Esophagus squamous epithelium (tissue), 4 donors: ENCODE results near the gene PLGRKT.

Source experiments
- CTCF ChIP-seq, 6 experiments: fragments of 450-650 bp in 4 of 6; fragments of 200-600 bp in 2 of 6; sonication (generic) in 2 of 6; IDR thresholded peaks; one replicate each; pipeline ENCODE4 v1.5.1; 2016 to 2019; ENCODE audit warnings: antibody characterized with exemption in 6 of 6, mild to moderate bottlenecking in 4 of 6, moderate library complexity in 4 of 6
- POLR2A ChIP-seq, 4 donors: fragments of 450-650 bp; IDR thresholded peaks; one replicate each; pipeline ENCODE4 v1.6.1; 2017; ENCODE audit warnings: antibody characterized with exemption in 4 of 4, mild to moderate bottlenecking in 4 of 4, moderate library complexity in 3 of 4

DNA sequence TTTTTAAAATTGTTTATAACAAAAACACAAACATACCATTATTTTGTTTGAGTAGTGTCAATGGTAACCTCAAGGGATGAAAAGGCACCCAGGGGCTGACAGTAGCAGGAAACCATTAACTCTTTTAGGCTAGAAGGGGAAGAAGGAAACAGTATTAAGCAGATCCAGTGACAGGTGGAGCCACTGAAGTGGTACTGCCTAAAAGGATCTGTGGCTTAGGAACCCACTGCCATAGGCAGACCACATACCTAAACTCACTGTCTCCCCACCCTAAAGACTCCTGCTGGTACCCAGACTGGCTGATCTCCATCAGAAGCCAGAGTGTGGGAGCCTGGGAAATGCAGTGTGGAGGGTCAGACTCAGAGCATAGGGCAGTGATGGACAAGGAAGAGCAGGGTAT lies 111.5 kb downstream of the PLGRKT start:
- no peak for TF ChIP-seq CTCF (IDR thresholded peaks at IDR 0.05)
- TF ChIP-seq POLR2A (IDR thresholded peaks at IDR 0.05), result no peak
